ENCODE measurements around the gene ANK2. TPM values are rescaled to one million over a fixed set of nuclear protein-coding genes. Genes with fewer than 3 reads are reported as not detected.

ANK2 gene
- total and polyA plus RNA-seq, 2 experiments from 2014 or later = 49.4 to 190 TPM

GRCh38 chr4:113106108-113106507 lies 56.7 kb downstream of the ANK2 start:
- Histone ChIP-seq H3K4me3 (no peak overlapping the region), H3K27me3 (no peaks in the 10 kb centered on the region), H3K4me1 (ENCODE audit: low read depth) (no peaks in the 10 kb centered on the region), H3K9me3 (ENCODE audit: low read depth) (no peaks in the 10 kb centered on the region), H3K36me3 (no peaks in the 10 kb centered on the region), H3K27ac (no peak overlapping the region)
- peak; percentile 44 to 62 for DNase-seq (ENCODE audit: low read depth in 1 of 2, low spot score in 1 of 2)
- peak; percentile 46 for TF ChIP-seq CTCF (IDR thresholded peaks at IDR 0.05; ENCODE audit: low read depth, low read length)

GRCh38 chr4:113109106-113109718 lies 59.8 kb downstream of the ANK2 start:
- H3K4me1 ChIP-seq (ENCODE audit: low read depth) = no peaks in the 10 kb centered on the region
- DNase-seq (ENCODE audit: low read depth in 1 of 2, low spot score in 1 of 2) = no peak
- peak overlapping the region; percentile 65 for H3K27ac ChIP-seq
- H3K9me3 ChIP-seq (ENCODE audit: low read depth) = no peaks in the 10 kb centered on the region
- H3K27me3 ChIP-seq = no peaks in the 10 kb centered on the region
- no peak overlapping the region for H3K4me3 ChIP-seq
- no peaks in the 10 kb centered on the region for H3K36me3 ChIP-seq
- TF ChIP-seq CTCF (IDR thresholded peaks at IDR 0.05; ENCODE audit: low read depth, low read length) = no peak

- Histone ChIP-seq H3K4me3 (no peak overlapping the region), H3K4me1 (ENCODE audit: low read depth) (no peaks in the 10 kb centered on the region), H3K36me3 (no peaks in the 10 kb centered on the region), H3K27me3 (no peaks in the 10 kb centered on the region), H3K27ac (no peak overlapping the region), H3K9me3 (ENCODE audit: low read depth) (no peaks in the 10 kb centered on the region)
- no peak for TF ChIP-seq CTCF (IDR thresholded peaks at IDR 0.05; ENCODE audit: low read depth, low read length)
- no peak for DNase-seq (ENCODE audit: low read depth in 1 of 2, low spot score in 1 of 2)
Measured at GRCh38 chr4:113112338-113112978, 63.0 kb downstream of the ANK2 start.

- Histone ChIP-seq H3K36me3 (no peaks in the 10 kb centered on the region), H3K9me3 (ENCODE audit: low read depth) (no peaks in the 10 kb centered on the region), H3K4me1 (ENCODE audit: low read depth) (no peaks in the 10 kb centered on the region), H3K27ac (no peak overlapping the region), H3K27me3 (no peaks in the 10 kb centered on the region), H3K4me3 (no peak overlapping the region)
- no peak for DNase-seq (ENCODE audit: low read depth in 1 of 2, low spot score in 1 of 2)
- TF ChIP-seq CTCF (IDR thresholded peaks at IDR 0.05; ENCODE audit: low read depth, low read length) = no peak
Measured at GRCh38 chr4:113113151-113113550, 63.7 kb downstream of the ANK2 start.

GRCh38 chr4:113114884-113115283 lies 65.4 kb downstream of the ANK2 start:
- no peak for DNase-seq (ENCODE audit: low read depth in 1 of 2, low spot score in 1 of 2)
- Histone ChIP-seq H3K9me3 (ENCODE audit: low read depth) (no peaks in the 10 kb centered on the region), H3K4me3 (no peak overlapping the region), H3K27ac (no peak overlapping the region), H3K4me1 (ENCODE audit: low read depth) (no peaks in the 10 kb centered on the region), H3K36me3 (no peaks in the 10 kb centered on the region), H3K27me3 (no peaks in the 10 kb centered on the region)
- TF ChIP-seq CTCF (IDR thresholded peaks at IDR 0.05; ENCODE audit: low read depth, low read length) = no peak
